ENCODE data around the gene ZDHHC5. TPM values are rescaled to one million over a fixed set of nuclear protein-coding genes. Genes with fewer than 3 reads are reported as not detected.

Gene ZDHHC5
- total and polyA plus RNA-seq, 2 of the 4 experiments (the other 2 are of a cell fraction), result 19.4 to 45.7 TPM

DNA sequence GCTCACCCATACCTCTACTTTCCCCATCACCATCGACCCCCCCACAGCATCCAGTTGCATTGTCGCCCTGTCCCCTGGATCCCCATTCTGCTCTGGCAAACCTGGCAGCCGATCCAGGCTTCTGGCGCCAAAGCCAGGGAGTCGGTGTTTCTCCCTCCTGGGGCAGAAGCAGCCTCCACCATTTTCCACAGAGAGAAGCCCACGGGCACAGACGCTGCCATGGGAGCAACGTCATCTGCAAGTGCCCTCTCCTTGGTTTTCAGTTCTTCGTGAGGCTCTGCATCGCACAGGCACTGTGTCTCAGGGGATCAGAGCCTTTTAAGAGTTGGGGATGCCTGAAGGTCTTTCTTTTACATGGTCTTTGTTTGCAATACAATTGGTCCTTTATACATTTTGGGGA, 20.5 kb upstream of the ZDHHC5 start:
- in situ Hi-C loops (cut with MboI; ENCODE audit: low sequenced_read_pairs), result loop anchor here (10.0 kb wide), 2 partner anchors 153 to 193 kb away; no protein-coding TSS in a partner anchor
- dilution Hi-C loops (cut with HindIII; ENCODE audit: low sequenced_read_pairs, unreplicated experiment), result no loop called here
- Histone ChIP-seq H2BK20ac (ENCODE audit: low read depth, low read length) (no peak overlapping the region), H3K36me3 (ENCODE audit: control insufficient read depth, insufficient read depth, low read length) (peaks cover 4% of the 10 kb centered on the region; the same call in 1 of the 2 replicates), H3K9me1 (ENCODE audit: insufficient read depth, low read length) (peaks cover 11% of the 10 kb centered on the region; the same call in 1 of the 2 replicates), H2BK15ac (ENCODE audit: low read depth, low read length) (no peak overlapping the region), H2BK5ac (ENCODE audit: low read depth, low read length, poor library complexity, severe bottlenecking) (no peak overlapping the region), H4K8ac (ENCODE audit: low read depth in 2 of 2, low read length in 2 of 2) (no peak overlapping the region), H2AK5ac (ENCODE audit: low read depth, low read length) (no peak overlapping the region), H4K91ac (ENCODE audit: insufficient read depth, low read depth, low read length) (no peak overlapping the region), H3K4ac (ENCODE audit: low read depth, low read length) (no peak overlapping the region), H4K5ac (ENCODE audit: low read depth, low read length) (no peak overlapping the region), H3K9me3 (ENCODE audit: control insufficient read depth, insufficient read depth, low read length) (no peaks in the 10 kb centered on the region), H2BK120ac (ENCODE audit: low read depth, low read length) (no peak overlapping the region), H3K23ac (ENCODE audit: low read depth, low read length) (peak overlapping the region; percentile 21; the same call in 1 of the 2 replicates), H3K79me1 (ENCODE audit: low read depth in 1 of 2, low read length in 2 of 2) (peaks cover 8 to 43% of the 10 kb centered on the region in 2 experiments), H4K20me1 (ENCODE audit: insufficient read depth, low read length) (peaks cover 61% of the 10 kb centered on the region), H2AFZ (replicated peaks; ENCODE audit: low read length, poor library complexity) (peak overlapping the region; percentile 1), H2AK9ac (replicated peaks; ENCODE audit: low read depth, low read length, poor library complexity) (peak overlapping the region; percentile 67), H3K56ac (ENCODE audit: extremely low read depth, insufficient read depth, low read length) (no peak overlapping the region), H3K18ac (ENCODE audit: low read depth, low read length) (no peak overlapping the region), H3K4me1 (ENCODE audit: control insufficient read depth, insufficient read depth, low read length) (peaks cover 26% of the 10 kb centered on the region), H3K14ac (replicated peaks; ENCODE audit: low read depth, low read length) (0 out of 2 replicates have a peak overlapping the region, but pooled peaks have one; percentile 41), H3K9ac (ENCODE audit: low read depth, low read length) (no peak overlapping the region), H3K27ac (ENCODE audit: insufficient read depth, low read length) (no peak overlapping the region), H3K4me2 (ENCODE audit: low read depth, low read length) (peak overlapping the region; percentile 28; the same call in 1 of the 2 replicates), H3K4me3 (ENCODE audit: insufficient read depth, low read depth, low read length) (no peak overlapping the region), H3K27me3 (ENCODE audit: control insufficient read depth, insufficient read depth, low read length) (no peaks in the 10 kb centered on the region)
- TF ChIP-seq RCOR1 (IDR thresholded peaks at IDR 0.05; ENCODE audit: insufficient replicate concordance, low read length) (no peak), CTCF (conservative IDR thresholded peaks at IDR 0.05; ENCODE audit: low read depth, low read length) (no peak), MAZ (IDR thresholded peaks at IDR 0.05; ENCODE audit: borderline replicate concordance, low read depth, low read length) (no peak), MAFK (IDR thresholded peaks at IDR 0.05; ENCODE audit: low read depth, low read length) (no peak), CEBPB (IDR thresholded peaks at IDR 0.05; ENCODE audit: low read depth, low read length) (no peak), BHLHE40 (IDR thresholded peaks at IDR 0.05; ENCODE audit: low read depth, low read length) (no peak), CHD1 (IDR thresholded peaks at IDR 0.05; ENCODE audit: low read depth, low read length) (no peak), MXI1 (IDR thresholded peaks at IDR 0.05; ENCODE audit: borderline replicate concordance, low read depth, low read length) (no peak), ELK1 (IDR thresholded peaks at IDR 0.05; ENCODE audit: borderline replicate concordance, low read depth, low read length) (no peak), NFE2L2 (IDR thresholded peaks at IDR 0.05; ENCODE audit: low read depth, low read length) (no peak), RFX5 (IDR thresholded peaks at IDR 0.05; ENCODE audit: low read depth, low read length) (no peak), FOS (IDR thresholded peaks at IDR 0.05; ENCODE audit: low read depth, low read length) (no peak), USF2 (IDR thresholded peaks at IDR 0.05; ENCODE audit: low read depth, low read length) (no peak), RAD21 (IDR thresholded peaks at IDR 0.05; ENCODE audit: low read length) (no peak)
- ATAC-seq (ENCODE audit: low read depth), result no peak
- CTCF ChIA-PET, result interaction anchor here (1.6 kb wide), 1 partner anchor 80 kb away, joined by 6 read pairs; the partner anchor contains the start of gene UBE2L6
- BruUV-seq (replicated peaks), result no TSS peak
- DNase-seq, result no peak
- POLR2A ChIA-PET (ENCODE audit: unreplicated experiment), result no interaction called here
- intact Hi-C loops (cut with micrococcal nuclease), result loop anchor here (5.0 kb wide), 1 partner anchor 875 kb away; no protein-coding TSS in a partner anchor
- 0% methylated on average over 1 of the region's 10 CpGs; no CpG with 5 or more reads in 1 of the 2 experiments for WGBS, 2 experiments (ENCODE audit: extremely low coverage in 2 of 2, insufficient read length in 1 of 2)
